Measurements from ENCODE around the gene PPP1R9A.

PPP1R9A gene

DNA sequence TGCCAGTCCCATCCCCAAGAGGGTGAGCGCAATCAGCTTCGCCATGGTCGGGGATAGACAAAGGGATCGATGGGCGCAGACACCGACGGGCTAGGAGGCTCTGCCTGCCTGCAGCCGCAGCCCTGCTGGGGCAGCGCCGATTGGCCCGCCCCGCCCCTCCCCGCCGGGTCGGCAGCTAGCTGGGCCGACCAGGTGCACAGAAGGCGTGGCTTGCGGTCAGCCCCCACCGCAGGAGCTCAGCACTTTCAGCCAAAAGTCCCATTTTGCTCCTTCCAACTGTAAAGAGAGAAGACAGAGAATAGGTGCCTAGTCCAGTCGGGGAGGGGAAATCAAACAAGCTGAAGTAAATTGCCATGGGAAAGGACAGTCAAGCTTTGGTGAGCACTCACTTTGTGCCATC lies 417.0 kb downstream of the PPP1R9A start, which contains the start of gene PON1:
TSS of gene PON1 (minus strand) at position 102 of the 400 bp plus-strand sequence. CDS start at position 45, 57 bp downstream.
- DNase-seq = no peak

- no peak for DNase-seq
These were observed 420.0 kb downstream of the PPP1R9A start for GRCh38 chr7:95327356-95327755.

DNA sequence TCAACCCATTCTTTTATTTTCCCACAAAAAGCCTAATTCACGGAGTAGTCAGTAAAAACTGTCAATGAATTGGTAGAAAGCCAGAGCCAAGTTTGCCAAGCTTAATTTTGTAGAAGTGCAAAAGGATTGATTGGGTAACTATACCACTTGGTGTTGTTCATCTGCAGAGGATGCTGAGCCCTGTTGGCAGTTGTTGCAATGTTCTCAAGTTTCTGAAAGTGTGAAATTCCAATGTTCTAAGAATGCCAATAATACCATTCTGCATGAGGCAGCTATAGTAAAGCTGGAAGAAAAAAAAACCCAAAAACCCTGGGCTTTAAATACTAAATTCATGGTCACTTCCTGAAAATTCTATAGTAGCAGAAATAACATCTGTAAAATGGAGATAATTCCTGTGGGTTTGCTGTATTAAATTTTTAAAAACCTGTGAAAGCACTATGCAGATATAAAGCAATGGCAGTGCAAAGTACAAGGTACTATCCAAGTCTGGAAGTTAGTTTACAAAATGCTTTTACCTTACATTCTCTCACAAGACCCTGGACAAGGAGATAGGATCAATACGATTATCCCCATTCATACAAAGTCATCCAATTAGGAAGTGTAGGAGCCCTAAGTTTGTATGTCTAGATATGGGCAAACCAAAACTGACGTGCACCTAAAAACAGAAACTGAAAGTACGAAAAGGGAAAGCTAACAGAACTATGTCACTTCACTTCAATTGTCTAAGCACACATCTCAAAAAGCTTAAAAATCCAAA lies 423.0 kb downstream of the PPP1R9A start:
- no peak for DNase-seq

DNA sequence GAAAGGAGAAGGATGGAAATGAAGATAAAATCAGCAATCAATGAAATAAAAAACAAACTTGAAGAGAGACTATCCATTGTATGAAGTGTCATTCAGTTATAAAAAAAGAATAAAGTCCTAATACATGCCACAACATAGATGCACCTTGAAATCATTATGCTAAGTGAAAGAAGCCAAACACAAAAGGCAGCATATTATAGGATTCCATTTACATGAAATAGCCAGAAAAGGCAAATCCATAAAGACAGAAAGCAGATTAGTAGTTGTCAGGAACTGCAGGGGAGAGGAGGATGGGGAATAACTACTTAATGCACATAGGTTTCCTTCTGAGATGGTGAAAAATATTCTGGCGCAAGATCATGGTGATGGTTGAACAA lies 423.6 kb downstream of the PPP1R9A start:
- DNase-seq = no peak

DNA sequence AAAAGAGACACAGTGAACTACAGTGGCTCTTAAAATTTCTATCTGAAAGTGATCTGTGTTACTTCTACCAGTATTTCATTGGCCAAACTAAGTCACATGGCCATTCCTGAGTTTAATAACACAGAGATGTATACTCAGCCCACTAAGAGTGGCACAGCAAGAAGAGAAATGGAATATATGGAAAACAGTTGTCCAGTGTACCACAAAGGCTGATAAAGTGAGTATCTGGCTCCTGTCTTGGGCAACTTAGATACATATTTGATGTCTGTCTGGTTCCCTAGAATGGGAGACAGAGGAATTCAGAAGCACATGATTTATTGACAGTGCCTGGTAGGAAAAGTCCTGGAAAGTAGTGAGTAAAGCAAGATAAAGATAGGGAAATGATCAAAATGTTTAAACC lies 427.1 kb downstream of the PPP1R9A start:
- no peak for DNase-seq

GRCh38 chr7:95335093-95335492 lies 427.7 kb downstream of the PPP1R9A start:
- no peak for DNase-seq

GRCh38 chr7:95338832-95339231 lies 431.4 kb downstream of the PPP1R9A start:
- DNase-seq = no peak

- no peak for DNase-seq
These were observed 433.1 kb downstream of the PPP1R9A start for GRCh38 chr7:95340491-95340890.

DNA sequence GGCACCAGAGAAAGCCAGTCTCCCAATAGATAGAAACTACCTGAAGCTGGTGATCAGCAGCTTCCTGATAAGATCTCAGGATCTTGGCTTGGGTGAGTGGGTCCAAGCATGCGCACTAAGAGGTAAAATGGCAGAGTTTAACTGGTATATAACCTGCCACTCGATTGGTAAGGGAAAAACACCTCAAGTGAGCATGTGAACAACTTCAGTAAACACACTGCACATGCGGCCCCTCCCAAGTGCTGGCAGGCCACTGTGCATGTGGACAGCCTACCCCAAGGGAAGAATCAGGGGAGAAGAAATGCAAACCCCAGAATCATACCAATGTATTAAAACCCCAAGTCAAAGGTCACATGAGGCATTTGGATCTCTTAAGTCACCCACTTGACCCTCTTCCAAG lies 434.6 kb downstream of the PPP1R9A start:
- DNase-seq = no peak

- no peak for DNase-seq
These were observed 435.4 kb downstream of the PPP1R9A start for GRCh38 chr7:95342642-95343307.

Data from NCI-H524 treated with DMSO at 0.1 percent for 48 hours (cell line).